Measurements from ENCODE around the gene ZNF662. TPM values are rescaled to one million over a fixed set of nuclear protein-coding genes. Genes with fewer than 3 reads are reported as not detected.

Gene ZNF662
- total RNA-seq, 1 donor from 2014 or later = 6.3 TPM

GRCh38 chr3:42960282-42960681 is 54.3 kb downstream of the ZNF662 start:
- TF ChIP-seq, protein P1, sequence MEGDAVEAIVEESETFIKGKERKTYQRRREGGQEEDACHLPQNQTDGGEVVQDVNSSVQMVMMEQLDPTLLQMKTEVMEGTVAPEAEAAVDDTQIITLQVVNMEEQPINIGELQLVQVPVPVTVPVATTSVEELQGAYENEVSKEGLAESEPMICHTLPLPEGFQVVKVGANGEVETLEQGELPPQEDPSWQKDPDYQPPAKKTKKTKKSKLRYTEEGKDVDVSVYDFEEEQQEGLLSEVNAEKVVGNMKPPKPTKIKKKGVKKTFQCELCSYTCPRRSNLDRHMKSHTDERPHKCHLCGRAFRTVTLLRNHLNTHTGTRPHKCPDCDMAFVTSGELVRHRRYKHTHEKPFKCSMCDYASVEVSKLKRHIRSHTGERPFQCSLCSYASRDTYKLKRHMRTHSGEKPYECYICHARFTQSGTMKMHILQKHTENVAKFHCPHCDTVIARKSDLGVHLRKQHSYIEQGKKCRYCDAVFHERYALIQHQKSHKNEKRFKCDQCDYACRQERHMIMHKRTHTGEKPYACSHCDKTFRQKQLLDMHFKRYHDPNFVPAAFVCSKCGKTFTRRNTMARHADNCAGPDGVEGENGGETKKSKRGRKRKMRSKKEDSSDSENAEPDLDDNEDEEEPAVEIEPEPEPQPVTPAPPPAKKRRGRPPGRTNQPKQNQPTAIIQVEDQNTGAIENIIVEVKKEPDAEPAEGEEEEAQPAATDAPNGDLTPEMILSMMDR (conservative IDR thresholded peaks at IDR 0.05; ENCODE audit: low read depth, low read length) = no peak
- no peak overlapping the region for H3K4me3 ChIP-seq (ENCODE audit: low read depth, low read length)
- no peak for DNase-seq (ENCODE audit: low read depth)

DNA sequence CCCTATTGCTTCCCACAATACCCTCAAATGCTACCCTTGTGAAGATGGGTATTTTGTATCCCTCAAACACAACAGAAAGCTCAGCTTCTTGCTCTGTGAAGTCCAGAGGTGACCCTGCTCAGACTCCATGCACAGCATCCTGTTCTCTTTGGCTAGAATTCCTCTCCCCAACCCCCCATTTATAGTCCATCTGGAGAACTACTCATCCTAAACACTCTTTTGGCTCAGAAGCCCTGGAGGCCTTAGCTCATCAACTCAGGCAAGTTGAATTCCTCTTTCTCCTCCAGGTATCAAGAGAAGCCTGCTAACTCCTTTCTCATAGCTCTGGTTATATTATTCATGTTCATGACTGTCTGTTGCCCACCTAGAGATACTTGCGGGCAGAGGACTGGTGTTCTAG is 54.8 kb downstream of the ZNF662 start:
- TF ChIP-seq, protein P1 (conservative IDR thresholded peaks at IDR 0.05; ENCODE audit: low read depth, low read length) = no peak
- no peak overlapping the region for H3K4me3 ChIP-seq (ENCODE audit: low read depth, low read length)
- no peak for DNase-seq (ENCODE audit: low read depth)

DNA sequence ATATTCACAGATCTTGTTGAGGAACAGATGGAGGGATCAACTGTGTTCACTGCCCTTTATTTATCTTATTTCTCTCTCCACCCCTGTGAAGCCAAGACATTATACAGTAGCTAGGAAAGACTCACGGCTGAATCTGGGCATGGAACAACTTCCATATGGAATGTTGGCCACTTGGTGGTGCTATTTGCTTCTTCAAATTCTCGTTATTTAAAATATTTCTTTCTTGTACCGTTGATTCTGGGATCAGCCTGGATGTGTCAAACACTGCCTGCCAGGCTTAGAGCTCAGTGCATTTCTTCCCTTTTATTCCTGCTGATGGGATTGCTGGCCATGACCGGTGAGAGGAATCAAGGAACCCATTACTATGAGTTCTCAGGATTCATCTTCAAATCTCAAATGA is 55.7 kb downstream of the ZNF662 start:
- H3K4me3 ChIP-seq (ENCODE audit: low read depth, low read length) = no peak overlapping the region
- peak; percentile 4 for DNase-seq (ENCODE audit: low read depth)
- TF ChIP-seq, protein P1 (conservative IDR thresholded peaks at IDR 0.05; ENCODE audit: low read depth, low read length) = peak; percentile 70

DNA sequence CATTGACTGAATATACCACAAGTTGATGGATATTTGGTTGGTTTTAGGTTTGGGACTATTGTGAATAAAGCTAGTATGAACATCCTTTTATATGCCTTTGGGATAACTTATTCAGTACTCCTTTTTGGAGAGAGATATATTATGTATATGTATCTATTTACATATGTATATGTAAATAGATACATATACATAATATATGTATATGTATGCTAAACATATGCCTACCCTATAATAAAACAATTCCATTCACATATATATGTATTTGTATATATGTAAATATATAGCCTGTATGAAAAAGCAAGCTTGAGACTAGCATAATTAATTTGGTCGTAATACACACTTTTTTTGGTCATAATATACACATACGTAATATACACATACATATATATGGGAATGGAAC is 57.3 kb downstream of the ZNF662 start:
- H3K4me3 ChIP-seq (ENCODE audit: low read depth, low read length) = no peak overlapping the region
- TF ChIP-seq, protein P1 (conservative IDR thresholded peaks at IDR 0.05; ENCODE audit: low read depth, low read length) = no peak
- DNase-seq (ENCODE audit: low read depth) = no peak

- H3K4me3 ChIP-seq (ENCODE audit: low read depth, low read length) = no peak overlapping the region
- no peak for DNase-seq (ENCODE audit: low read depth)
- TF ChIP-seq, protein P1 (conservative IDR thresholded peaks at IDR 0.05; ENCODE audit: low read depth, low read length) = no peak
Observed at GRCh38 chr3:42964266-42964665, 58.3 kb downstream of the ZNF662 start.

Other genes starting within 250 kb of the ZNF662 start
- not detected in 2 replicates for gene KLHL40, start 220.6 kb upstream of the ZNF662 start, total RNA-seq
- gene HHATL, start 203.3 kb upstream of the ZNF662 start, total RNA-seq = not detected in 2 replicates
- 0.65 and 1.7 TPM in 2 replicates for gene CCDC13, start 132.9 kb upstream of the ZNF662 start, total RNA-seq
- gene HIGD1A, start 101.7 kb upstream of the ZNF662 start, total RNA-seq = 246 and 247 TPM in 2 replicates
- 2.8 and 6.1 TPM in 2 replicates for gene ACKR2, start 96.7 kb upstream of the ZNF662 start, total RNA-seq
- gene CYP8B1, start 30.3 kb upstream of the ZNF662 start, total RNA-seq = not detected in 2 replicates
- 1.1 and 1.2 TPM in 2 replicates for gene GASK1A, start 73.2 kb downstream of the ZNF662 start, total RNA-seq
- gene POMGNT2, start 199.9 kb downstream of the ZNF662 start, total RNA-seq = 16.1 and 25.3 TPM in 2 replicates